ENCODE data around the gene ATP2B3.

ATP2B3 gene

GRCh38 chrX:153490217-153490930 is 27.1 kb upstream of the ATP2B3 start:
- DNase-seq: no peak

- no peak for DNase-seq
Measured at GRCh38 chrX:153491351-153491914, 26.0 kb upstream of the ATP2B3 start.

- no peak for DNase-seq
Measured at GRCh38 chrX:153491918-153492317, 25.5 kb upstream of the ATP2B3 start.

DNA sequence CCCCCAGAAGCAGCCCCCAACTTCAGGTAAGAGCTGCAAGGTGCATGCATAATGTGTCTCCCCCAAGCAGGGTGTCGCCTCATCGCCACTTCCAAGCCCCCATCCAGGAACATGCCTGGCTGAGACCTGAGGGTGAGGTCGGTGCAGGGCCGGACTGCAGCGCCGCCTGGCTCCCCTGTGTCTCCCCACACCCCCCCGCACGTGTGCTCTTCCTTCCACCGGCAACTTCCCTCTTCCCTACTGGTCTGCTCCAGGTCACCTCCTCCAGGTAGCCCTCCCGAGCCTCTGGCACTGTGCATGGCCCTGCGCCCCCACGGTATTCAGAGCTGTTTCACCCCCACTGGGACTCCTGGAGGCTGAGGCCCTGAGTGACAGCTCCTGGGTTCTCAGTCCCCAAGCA is 24.9 kb upstream of the ATP2B3 start:
- no peak for DNase-seq

DNA sequence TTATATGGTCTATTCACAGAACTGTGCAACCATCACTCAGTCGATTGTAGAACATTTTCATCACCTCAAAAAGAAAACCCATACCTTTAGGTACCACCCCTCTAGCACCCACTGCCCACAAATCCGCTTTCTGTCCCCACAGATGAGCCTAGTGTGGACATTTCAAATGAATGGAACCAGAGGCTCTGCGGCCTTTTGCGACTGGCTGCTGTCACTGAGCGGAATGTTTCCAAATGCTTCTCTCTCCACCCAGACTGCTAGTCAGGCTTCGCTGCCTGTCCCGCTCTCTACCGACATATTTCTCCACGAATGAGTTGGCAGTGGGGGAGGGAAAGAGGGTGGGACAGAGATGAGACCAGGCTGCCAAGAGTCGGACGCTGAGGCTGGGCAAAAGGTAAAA is 24.4 kb upstream of the ATP2B3 start:
- DNase-seq: no peak

- DNase-seq: no peak
Measured at GRCh38 chrX:153494061-153494460, 23.4 kb upstream of the ATP2B3 start.

DNA sequence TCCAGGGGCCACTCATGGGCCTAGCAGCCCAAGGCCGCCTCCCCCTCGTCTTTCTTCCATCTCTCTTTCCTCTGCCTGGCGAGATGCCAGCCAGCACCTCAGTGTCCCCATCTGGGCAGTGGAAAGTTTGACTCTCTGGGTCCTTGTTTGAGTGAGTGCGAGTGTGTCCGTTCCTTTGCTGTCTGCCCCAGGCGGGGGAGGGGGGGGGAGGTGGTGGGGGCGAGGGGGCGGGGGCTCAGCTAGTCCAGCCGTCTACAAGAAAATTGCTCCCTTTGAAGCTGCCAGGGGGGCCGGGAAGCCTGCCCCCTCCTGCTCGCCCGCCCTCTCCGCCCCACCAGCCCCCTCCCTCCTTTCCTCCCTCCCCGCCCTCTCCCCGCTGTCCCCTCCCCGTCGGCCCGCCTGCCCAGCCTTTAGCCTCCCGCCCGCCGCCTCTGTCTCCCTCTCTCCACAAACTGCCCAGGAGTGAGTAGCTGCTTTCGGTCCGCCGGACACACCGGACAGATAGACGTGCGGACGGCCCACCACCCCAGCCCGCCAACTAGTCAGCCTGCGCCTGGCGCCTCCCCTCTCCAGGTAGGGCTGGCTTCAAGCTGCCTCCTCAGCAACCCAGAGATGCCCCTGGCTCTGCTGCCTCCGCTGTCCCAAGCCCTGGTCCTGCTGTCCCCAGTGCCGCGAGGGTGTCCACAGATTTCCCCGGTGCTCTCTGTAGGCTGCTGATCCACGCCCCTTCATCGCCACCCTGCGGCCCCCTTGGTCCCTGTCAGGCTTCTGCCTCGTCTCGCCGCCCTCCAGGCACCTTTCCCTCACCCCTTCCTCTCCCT is 22.7 kb upstream of the ATP2B3 start, which contains the start of gene BGN:
Gene BGN, plus strand, starts transcription at position 440 of the 821 bp plus-strand sequence. CDS start 9,652 bp downstream, outside the sequence.
- no peak for DNase-seq

DNA sequence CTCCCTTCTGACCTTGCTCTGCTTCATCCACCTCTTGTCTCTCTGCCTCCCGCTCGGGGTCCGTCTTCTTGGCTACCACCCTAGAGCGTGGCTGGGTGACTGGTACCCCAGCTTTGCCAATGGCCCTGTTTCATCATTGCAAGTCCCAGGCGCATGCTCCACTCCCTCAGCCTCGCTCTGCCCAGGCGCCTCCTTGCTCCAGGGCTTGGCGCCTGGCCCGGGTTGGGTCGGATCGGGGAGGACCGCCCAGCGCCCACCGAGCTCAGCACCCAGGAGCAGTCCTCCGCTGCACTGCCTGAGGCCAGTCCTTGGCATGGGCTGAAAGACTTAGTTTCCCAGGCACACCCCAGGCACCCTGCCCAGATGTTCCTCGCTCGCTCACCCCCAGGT is 22.1 kb upstream of the ATP2B3 start:
- DNase-seq: no peak

- DNase-seq: no peak
Measured at GRCh38 chrX:153495903-153496589, 21.4 kb upstream of the ATP2B3 start.

GRCh38 chrX:153496590-153496959 is 20.9 kb upstream of the ATP2B3 start:
- no peak for DNase-seq

GRCh38 chrX:153498453-153498852 is 19.0 kb upstream of the ATP2B3 start:
- no peak for DNase-seq

DNA sequence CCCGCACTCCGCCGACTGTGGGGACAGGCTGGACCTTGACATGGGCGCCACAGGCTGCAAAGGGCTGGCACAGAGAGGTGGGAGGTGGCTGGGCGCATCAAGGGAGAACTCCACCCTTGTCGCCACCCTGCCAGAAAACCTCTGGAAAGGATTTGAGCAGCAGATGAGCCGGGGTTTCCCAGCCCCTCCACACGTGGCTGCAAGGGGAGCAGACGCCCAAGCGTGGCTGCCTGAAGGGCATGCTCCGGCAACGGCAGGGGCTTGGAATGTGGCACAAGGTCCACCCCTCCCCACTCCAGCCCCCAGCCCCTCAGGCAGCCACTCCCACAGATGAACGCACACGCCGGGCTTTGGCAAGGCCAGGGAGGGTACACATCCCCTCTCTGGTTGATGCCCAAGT is 18.1 kb upstream of the ATP2B3 start:
- DNase-seq: no peak

DNA sequence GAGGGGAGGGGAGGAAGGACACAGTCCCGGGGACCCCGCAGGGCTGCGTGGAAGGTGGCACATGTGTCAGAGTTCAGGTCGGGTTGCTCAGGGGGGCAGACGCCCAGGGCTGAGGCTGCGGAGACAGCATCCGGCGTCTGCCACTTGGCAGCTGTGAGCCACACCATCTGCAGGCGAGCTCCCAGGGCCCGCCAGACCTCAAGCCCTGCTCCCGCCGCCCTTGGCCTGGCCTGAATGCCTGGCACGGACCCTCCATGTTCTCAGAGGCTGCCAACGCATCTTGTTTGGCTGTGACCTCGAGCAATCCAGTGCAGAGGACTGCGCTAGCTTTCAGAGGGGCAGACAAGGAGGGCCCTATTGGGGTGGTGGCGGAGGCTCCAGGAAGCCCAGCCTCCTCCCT is 17.6 kb upstream of the ATP2B3 start:
- DNase-seq: no peak

- no peak for DNase-seq
Measured at GRCh38 chrX:153500676-153501280, 16.7 kb upstream of the ATP2B3 start.

DNA sequence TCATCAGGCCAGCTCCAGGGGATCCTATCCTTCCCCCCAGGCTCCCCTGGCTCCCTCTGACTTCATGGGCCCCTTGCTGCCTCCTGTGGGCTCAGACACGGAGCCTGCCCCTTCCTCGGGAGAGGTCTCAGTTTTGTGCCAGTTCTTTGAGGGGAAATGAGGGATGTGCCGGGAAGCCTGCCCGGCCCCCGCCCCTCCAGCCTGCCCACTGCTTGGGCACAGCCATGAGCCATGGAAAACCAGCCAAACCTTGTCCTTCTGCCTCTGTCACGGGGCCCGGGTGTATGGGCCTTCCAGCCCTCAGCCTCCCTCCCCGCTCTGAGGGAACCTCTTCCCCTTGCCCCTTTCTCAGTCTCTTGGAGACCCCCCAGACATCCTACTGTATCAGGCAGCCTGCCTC is 15.9 kb upstream of the ATP2B3 start:
- no peak for DNase-seq

DNA sequence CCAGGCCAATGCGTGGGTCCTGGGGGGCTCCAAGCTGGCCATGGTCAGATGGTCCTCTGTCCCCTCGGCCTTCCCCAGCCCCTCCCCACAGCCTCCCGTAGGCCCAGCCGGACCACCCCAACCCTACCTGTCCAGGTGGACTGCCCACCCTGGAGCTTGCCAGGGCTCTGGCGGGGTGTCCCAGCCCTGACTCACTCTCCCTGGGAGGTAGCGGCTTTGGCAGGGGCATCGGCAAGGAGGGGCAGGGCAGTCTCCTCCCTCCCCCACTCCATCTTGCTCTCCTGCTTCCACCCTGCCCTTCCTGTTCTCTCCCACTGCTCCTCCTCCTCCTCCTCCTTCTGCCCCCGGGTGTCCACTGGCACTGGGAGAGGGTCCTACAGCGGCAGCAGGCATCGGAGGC is 15.3 kb upstream of the ATP2B3 start:
- no peak for DNase-seq

- no peak for DNase-seq
Measured at GRCh38 chrX:153502796-153503195, 14.6 kb upstream of the ATP2B3 start.

- no peak for DNase-seq
Measured at GRCh38 chrX:153504445-153505016, 12.9 kb upstream of the ATP2B3 start.

GRCh38 chrX:153505361-153505760 is 12.1 kb upstream of the ATP2B3 start:
- no peak for DNase-seq

GRCh38 chrX:153507484-153508178 is 9.8 kb upstream of the ATP2B3 start:
- DNase-seq: peak; percentile 85

- DNase-seq: no peak
Measured at GRCh38 chrX:153509592-153509991, 7.8 kb upstream of the ATP2B3 start.

DNA sequence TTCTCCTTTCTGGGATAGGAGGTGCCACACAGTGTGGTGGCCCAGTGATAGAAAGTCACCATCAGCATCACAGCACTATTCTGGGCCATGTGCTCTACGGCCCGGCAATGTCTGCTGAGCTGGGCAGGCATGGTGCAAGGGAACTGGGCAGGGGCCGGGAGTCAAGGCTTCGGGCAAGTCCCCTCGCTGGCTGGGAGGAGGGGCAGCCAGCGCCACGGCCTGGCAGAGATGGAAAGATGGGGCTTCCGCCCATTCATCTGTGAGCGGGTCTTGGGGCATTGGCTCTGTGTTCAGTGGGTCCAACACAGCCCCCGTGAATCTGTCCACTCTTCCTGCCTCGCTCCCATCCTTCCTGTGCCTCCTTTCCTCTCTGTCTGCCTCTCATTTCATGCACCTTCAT is 7.1 kb upstream of the ATP2B3 start:
- no peak for DNase-seq

Measured in activated CD4-positive, alpha-beta T cell treated with anti-CD3 and anti-CD28 coated beads, Interleukin-10, Interleukin-2, amounts not matched to agents 100 ng/mL and 50 ng/mL, durations not matched to agents 16 hours and 8 hours (primary cell).